22Rv1 (cell line): ENCODE measurements around the gene OR2C1.

Experiments
- ZFX ChIP-seq: fragments of 450-650 bp; IDR thresholded peaks from 2 replicates; pipeline ENCODE4 v1.6.1; 2017; ENCODE audit warnings: antibody characterized with exemption, borderline replicate concordance
- TF ChIP-seq, protein P1 (sequence below): fragments of 450-650 bp; IDR thresholded peaks from 2 replicates; pipeline ENCODE4 v1.5.1; 2017; ENCODE audit warnings: mild to moderate bottlenecking

- no peak for TF ChIP-seq ZFX
- TF ChIP-seq, protein P1, sequence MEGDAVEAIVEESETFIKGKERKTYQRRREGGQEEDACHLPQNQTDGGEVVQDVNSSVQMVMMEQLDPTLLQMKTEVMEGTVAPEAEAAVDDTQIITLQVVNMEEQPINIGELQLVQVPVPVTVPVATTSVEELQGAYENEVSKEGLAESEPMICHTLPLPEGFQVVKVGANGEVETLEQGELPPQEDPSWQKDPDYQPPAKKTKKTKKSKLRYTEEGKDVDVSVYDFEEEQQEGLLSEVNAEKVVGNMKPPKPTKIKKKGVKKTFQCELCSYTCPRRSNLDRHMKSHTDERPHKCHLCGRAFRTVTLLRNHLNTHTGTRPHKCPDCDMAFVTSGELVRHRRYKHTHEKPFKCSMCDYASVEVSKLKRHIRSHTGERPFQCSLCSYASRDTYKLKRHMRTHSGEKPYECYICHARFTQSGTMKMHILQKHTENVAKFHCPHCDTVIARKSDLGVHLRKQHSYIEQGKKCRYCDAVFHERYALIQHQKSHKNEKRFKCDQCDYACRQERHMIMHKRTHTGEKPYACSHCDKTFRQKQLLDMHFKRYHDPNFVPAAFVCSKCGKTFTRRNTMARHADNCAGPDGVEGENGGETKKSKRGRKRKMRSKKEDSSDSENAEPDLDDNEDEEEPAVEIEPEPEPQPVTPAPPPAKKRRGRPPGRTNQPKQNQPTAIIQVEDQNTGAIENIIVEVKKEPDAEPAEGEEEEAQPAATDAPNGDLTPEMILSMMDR, result no peak
Observed at GRCh38 chr16:3383045-3383448, 27.4 kb downstream of the OR2C1 start.
